Subcutaneous abdominal adipose tissue (tissue), 5 donors: Measurements from ENCODE around the gene CLCN1.
A peak's percentile ranks its signal among the peaks of the same experiment; 100 is the strongest.

ENCODE experiments used
- H3K27ac ChIP-seq: one replicate; pipeline ENCODE4 v1.7.0; 2013; ENCODE audit warnings: low read depth, mild to moderate bottlenecking, inconsistent platforms, low read length, moderate library complexity
- H3K27me3 ChIP-seq, 5 donors: one replicate each; pipeline ENCODE4 v1.7.0; 2013; ENCODE audit warnings: low read length in 5 of 5, inconsistent platforms in 1 of 5; ENCODE audit not compliant: control insufficient read depth in 5 of 5, insufficient read depth in 4 of 5
- H3K36me3 ChIP-seq, 5 donors: one replicate each; pipeline ENCODE4 v1.7.0; 2013; ENCODE audit warnings: low read length in 5 of 5; ENCODE audit not compliant: control insufficient read depth in 5 of 5, insufficient read depth in 5 of 5
- H3K4me1 ChIP-seq, 5 donors: one replicate each; pipeline ENCODE4 v1.7.0; 2013; ENCODE audit warnings: low read length in 5 of 5, mild to moderate bottlenecking in 3 of 5, moderate library complexity in 1 of 5; ENCODE audit not compliant: control insufficient read depth in 5 of 5, insufficient read depth in 5 of 5
- H3K4me3 ChIP-seq, 5 donors: one replicate each; pipeline ENCODE4 v1.7.0; 2013; ENCODE audit warnings: low read length in 5 of 5, low read depth in 1 of 5
- H3K9ac ChIP-seq, 5 donors: one replicate each; pipeline ENCODE4 v1.7.0; 2013; ENCODE audit warnings: low read length in 5 of 5, mild to moderate bottlenecking in 4 of 5, moderate library complexity in 3 of 5
- H3K9me3 ChIP-seq, 5 donors: one replicate each; pipeline ENCODE4 v1.7.0; 2013; ENCODE audit warnings: low read length in 5 of 5; ENCODE audit not compliant: control insufficient read depth in 5 of 5
- donor health status: healthy.
- donor health status: healthy.
- donor health status: healthy.
- donor health status: healthy.
- donor health status: healthy.

Gene CLCN1

GRCh38 chr7:143395187-143396149 is 79.6 kb downstream of the CLCN1 start:
- Histone ChIP-seq H3K27ac (no peak overlapping the region), H3K27me3 (no peaks in the 10 kb centered on the region), H3K9me3 (no peaks in the 10 kb centered on the region), H3K9ac (no peak overlapping the region), H3K4me3 (peak overlapping the region; percentile 8 to 26 (median 15)), H3K4me1 (peaks cover 27 to 63% (median 58%) of the 10 kb centered on the region in 5 donors), H3K36me3 (peaks cover 0 to 16% (median 11%) of the 10 kb centered on the region in 5 donors)

GRCh38 chr7:143396182-143396581 is 80.3 kb downstream of the CLCN1 start:
- Histone ChIP-seq H3K36me3 (peaks cover 0 to 9% (median 6%) of the 10 kb centered on the region in 5 donors), H3K9ac (no peak overlapping the region), H3K4me1 (peaks cover 26 to 56% (median 51%) of the 10 kb centered on the region in 5 donors), H3K9me3 (no peaks in the 10 kb centered on the region), H3K27ac (no peak overlapping the region), H3K27me3 (no peaks in the 10 kb centered on the region), H3K4me3 (no peak overlapping the region)

- H3K4me1 ChIP-seq, result peaks cover 20 to 49% (median 44%) of the 10 kb centered on the region in 5 donors
- no peak overlapping the region for H3K27ac ChIP-seq
These were observed 81.0 kb downstream of the CLCN1 start for GRCh38 chr7:143396625-143397556.

DNA sequence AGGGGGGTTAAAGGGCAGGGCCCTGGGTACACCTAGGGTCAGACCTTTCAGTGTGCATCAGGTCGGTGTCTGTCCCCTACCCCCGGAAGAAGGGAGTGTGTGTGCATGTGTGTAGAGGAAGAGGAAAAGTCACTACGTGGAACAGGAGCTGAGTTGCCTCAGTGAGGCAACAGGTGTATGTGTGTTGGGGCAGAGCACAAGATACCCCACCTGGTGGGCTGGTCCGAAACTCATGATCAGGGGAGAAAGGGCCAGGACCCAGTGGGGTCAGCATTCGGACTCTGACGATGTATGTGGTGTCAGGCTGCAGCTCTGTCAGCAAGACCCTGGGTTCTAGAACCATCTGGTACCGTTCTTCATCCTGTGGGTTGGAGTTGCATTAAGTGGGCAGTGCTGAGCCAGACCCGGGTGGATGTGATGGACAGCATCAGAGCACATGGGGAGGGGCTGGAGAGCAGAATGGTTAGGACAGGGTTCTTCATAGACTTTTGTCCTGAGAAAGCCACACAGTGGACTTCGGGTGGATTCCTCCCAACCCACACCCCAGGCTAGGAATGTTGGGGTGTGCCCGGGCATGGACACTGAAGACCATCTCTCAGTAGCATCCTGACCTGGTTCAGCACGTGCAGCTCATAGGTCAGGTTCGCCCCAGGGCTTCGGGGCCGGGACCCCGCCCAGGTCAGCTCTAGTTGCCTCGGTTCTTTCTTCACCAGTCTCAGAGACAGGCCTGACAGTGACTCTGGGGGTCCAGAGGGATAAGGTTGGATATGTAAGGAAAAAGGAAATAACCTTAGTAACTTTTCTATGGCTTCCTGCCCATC is 82.0 kb downstream of the CLCN1 start:
- H3K4me3 ChIP-seq, result no peak overlapping the region
- no peak overlapping the region for H3K27ac ChIP-seq
- H3K9me3 ChIP-seq, result no peaks in the 10 kb centered on the region
- H3K4me1 ChIP-seq, result peaks cover 15 to 38% (median 34%) of the 10 kb centered on the region in 5 donors
- no peaks in the 10 kb centered on the region for H3K27me3 ChIP-seq
- peaks cover 0 to 2% (median 0%) of the 10 kb centered on the region in 5 donors for H3K36me3 ChIP-seq
- no peak overlapping the region for H3K9ac ChIP-seq

More at GRCh38 chr7:143396625-143397556, 81.0 kb downstream of the CLCN1 start:
- no peak overlapping the region for H3K4me3 ChIP-seq
- H3K9me3 ChIP-seq, result no peaks in the 10 kb centered on the region
- no peak overlapping the region for H3K9ac ChIP-seq
- no peaks in the 10 kb centered on the region for H3K27me3 ChIP-seq
- H3K36me3 ChIP-seq, result peaks cover 0 to 4% (median 0%) of the 10 kb centered on the region in 5 donors

DNA sequence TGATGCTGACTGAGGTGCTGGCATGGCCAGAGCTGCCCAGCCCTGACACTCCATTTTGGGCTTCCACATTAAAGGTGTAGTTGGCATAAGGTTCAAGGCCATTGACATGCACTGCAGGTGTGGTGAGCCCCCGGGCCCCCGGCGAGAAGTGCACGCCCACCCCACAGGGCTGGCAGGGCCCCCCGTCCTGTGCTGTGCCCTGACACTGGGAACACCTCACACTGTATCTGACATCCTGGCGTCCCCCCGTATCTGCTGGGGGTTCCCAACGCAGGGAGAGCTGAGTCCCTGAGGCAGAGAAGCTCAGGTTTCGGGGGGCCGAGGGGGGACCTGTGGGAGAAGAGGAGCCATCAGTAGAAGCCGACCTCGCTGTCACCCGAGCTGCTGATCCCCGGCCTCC is 82.7 kb downstream of the CLCN1 start:
- Histone ChIP-seq H3K4me1 (peaks cover 12 to 32% (median 27%) of the 10 kb centered on the region in 5 donors), H3K27me3 (no peaks in the 10 kb centered on the region), H3K36me3 (no peaks in the 10 kb centered on the region)

DNA sequence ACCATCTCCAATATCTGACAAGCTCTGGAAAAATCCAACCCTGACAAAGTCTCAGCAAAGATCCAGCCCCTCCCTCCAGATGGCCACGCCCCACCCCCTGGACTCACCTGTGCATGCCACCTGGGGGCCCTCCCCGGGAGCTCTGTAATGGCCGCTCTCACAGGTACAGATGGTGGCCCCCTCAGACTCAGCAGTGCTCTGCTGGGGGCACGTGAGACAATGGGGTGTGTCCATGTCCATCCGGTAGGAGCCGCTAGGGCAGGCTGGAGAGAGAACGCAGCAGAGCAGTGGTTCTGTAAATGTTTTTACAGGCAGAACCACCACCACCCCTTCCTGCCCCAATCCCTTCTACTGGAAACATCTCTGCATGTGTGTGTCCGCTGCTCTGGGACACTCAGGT is 83.2 kb downstream of the CLCN1 start:
- Histone ChIP-seq H3K9me3 (no peaks in the 10 kb centered on the region), H3K27ac (no peak overlapping the region), H3K27me3 (no peaks in the 10 kb centered on the region), H3K9ac (no peak overlapping the region), H3K4me3 (no peak overlapping the region), H3K4me1 (peaks cover 12 to 26% (median 24%) of the 10 kb centered on the region in 5 donors), H3K36me3 (no peaks in the 10 kb centered on the region)

More for the DNA sequence above, 82.7 kb downstream of the CLCN1 start:
- Histone ChIP-seq H3K9ac (no peak overlapping the region), H3K27ac (no peak overlapping the region), H3K9me3 (no peaks in the 10 kb centered on the region), H3K4me3 (no peak overlapping the region)

- Histone ChIP-seq H3K9me3 (no peaks in the 10 kb centered on the region), H3K36me3 (no peaks in the 10 kb centered on the region), H3K9ac (no peak overlapping the region), H3K4me1 (peaks cover 12 to 24% (median 23%) of the 10 kb centered on the region in 5 donors), H3K27me3 (no peaks in the 10 kb centered on the region), H3K27ac (no peak overlapping the region), H3K4me3 (no peak overlapping the region)
These were observed 83.7 kb downstream of the CLCN1 start for GRCh38 chr7:143399642-143400041.

DNA sequence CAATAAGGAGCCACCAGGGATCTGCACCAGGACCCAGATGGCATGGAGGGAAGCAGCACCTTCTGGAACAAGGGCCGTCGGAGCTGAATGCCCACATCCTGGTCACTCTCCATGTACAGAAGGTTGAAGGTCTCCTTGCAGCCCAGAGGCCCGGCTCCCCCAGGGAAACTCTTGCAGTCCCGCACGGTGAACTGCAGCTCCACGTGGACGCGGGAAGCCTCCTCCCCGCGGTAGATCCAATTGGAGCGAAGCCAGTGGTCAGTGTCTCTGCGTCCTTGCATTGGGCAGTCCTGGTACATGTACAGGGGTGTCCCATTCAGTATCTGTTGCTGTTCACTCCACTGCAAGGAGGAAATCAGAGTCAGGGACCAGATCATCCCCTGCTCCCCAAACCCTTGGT is 85.4 kb downstream of the CLCN1 start:
- Histone ChIP-seq H3K36me3 (no peaks in the 10 kb centered on the region), H3K27ac (no peak overlapping the region), H3K9ac (no peak overlapping the region), H3K27me3 (no peaks in the 10 kb centered on the region), H3K4me3 (no peak overlapping the region), H3K9me3 (no peaks in the 10 kb centered on the region), H3K4me1 (peaks cover 4 to 13% (median 13%) of the 10 kb centered on the region in 5 donors)
